OCI-LY1 (cell line): ENCODE data around the gene NPFFR1.

Source experiments
- CTCF ChIP-seq: fragments of 200-600 bp; sonication (generic), shearing (Covaris generic); IDR thresholded peaks from 2 replicates; pipeline ENCODE4 v1.5.1; 2017; ENCODE audit warnings: mild to moderate bottlenecking, antibody characterized with exemption, low read length, moderate library complexity, mixed read lengths
- EZH2 ChIP-seq: fragments of 200-600 bp; sonication (generic), shearing (Covaris generic); IDR thresholded peaks from 2 replicates; pipeline ENCODE4 v1.8.0; 2017; ENCODE audit warnings: borderline replicate concordance, mixed run types, mild to moderate bottlenecking, antibody characterized with exemption, low read length, moderate library complexity, mixed read lengths

GRCh38 chr10:70281609-70282008, 2.2 kb downstream of the NPFFR1 start:
- no peak for TF ChIP-seq EZH2
- TF ChIP-seq CTCF, result no peak
